SK-N-MC (cell line): Measurements from ENCODE around the gene GGPS1.

Source experiments
- EZH2 ChIP-seq: fragments of 200-600 bp; sonication (generic); IDR thresholded peaks from one replicate; pipeline ENCODE4 v1.6.1; 2017; ENCODE audit warnings: antibody characterized with exemption
- POLR2AphosphoS5 ChIP-seq: IDR thresholded peaks from 2 replicates; pipeline ENCODE4 v1.6.1; 2012; ENCODE audit warnings: mild to moderate bottlenecking, low read depth, low read length, borderline replicate concordance

DNA sequence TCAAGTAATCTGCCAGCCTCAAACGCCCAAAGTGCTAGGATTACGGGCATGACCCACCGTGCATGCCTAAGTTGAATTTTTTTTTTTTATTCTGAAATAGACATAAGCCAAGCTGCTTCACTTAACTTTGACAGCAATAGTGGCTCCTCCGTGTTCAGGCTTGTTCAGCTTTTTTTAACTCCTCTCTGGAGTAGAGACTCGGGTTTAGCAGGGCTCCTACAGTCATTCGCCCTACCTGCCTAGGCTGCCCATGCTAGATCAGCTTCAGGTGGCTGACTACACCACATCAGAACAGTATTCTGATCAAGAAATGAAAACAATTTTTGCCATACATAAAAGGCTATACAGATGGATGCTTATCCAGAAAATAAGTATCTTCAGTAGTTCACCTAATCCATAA is 15.1 kb upstream of the GGPS1 start:
- TF ChIP-seq POLR2AphosphoS5 (no peak), EZH2 (no peak)
